Muscle layer of duodenum (tissue), 2 donors: Measurements from ENCODE around the gene KDM2B.

ENCODE experiments used
- H3K27ac ChIP-seq: one replicate; pipeline ENCODE4 v1.7.0; 2013; ENCODE audit warnings: mild to moderate bottlenecking, low read length
- H3K27me3 ChIP-seq: one replicate; pipeline ENCODE4 v1.7.0; 2013; ENCODE audit warnings: low read depth, mild to moderate bottlenecking, control low read depth, low read length
- H3K36me3 ChIP-seq, 2 donors: one replicate each; pipeline ENCODE4 v1.7.0; 2013; ENCODE audit warnings: low read length in 2 of 2, control low read depth in 1 of 2, mild to moderate bottlenecking in 1 of 2; ENCODE audit not compliant: insufficient read depth in 2 of 2, control insufficient read depth in 1 of 2
- H3K4me1 ChIP-seq, 2 donors: one replicate each; pipeline ENCODE4 v1.7.0; 2013; ENCODE audit warnings: low read length in 2 of 2, mild to moderate bottlenecking in 2 of 2, control low read depth in 1 of 2, moderate library complexity in 1 of 2; ENCODE audit not compliant: insufficient read depth in 2 of 2, control insufficient read depth in 1 of 2
- H3K4me3 ChIP-seq, 2 donors: one replicate each; pipeline ENCODE4 v1.7.0; 2013; ENCODE audit warnings: low read length in 2 of 2, low read depth in 1 of 2, mild to moderate bottlenecking in 1 of 2
- H3K9me3 ChIP-seq, 2 donors: one replicate each; pipeline ENCODE4 v1.7.0; 2013; ENCODE audit warnings: low read length in 2 of 2, control low read depth in 1 of 2, mild to moderate bottlenecking in 1 of 2; ENCODE audit not compliant: control insufficient read depth in 1 of 2
- donor health status: healthy.

KDM2B gene

GRCh38 chr12:121582583-121583333, 1.9 kb upstream of the KDM2B start:
- Histone ChIP-seq H3K27ac (peak overlapping the region; percentile 82), H3K36me3 (no peaks in the 10 kb centered on the region), H3K4me3 (no peak overlapping the region), H3K9me3 (no peaks in the 10 kb centered on the region), H3K4me1 (peaks cover 12 to 34% of the 10 kb centered on the region in 2 donors), H3K27me3 (no peaks in the 10 kb centered on the region)

DNA sequence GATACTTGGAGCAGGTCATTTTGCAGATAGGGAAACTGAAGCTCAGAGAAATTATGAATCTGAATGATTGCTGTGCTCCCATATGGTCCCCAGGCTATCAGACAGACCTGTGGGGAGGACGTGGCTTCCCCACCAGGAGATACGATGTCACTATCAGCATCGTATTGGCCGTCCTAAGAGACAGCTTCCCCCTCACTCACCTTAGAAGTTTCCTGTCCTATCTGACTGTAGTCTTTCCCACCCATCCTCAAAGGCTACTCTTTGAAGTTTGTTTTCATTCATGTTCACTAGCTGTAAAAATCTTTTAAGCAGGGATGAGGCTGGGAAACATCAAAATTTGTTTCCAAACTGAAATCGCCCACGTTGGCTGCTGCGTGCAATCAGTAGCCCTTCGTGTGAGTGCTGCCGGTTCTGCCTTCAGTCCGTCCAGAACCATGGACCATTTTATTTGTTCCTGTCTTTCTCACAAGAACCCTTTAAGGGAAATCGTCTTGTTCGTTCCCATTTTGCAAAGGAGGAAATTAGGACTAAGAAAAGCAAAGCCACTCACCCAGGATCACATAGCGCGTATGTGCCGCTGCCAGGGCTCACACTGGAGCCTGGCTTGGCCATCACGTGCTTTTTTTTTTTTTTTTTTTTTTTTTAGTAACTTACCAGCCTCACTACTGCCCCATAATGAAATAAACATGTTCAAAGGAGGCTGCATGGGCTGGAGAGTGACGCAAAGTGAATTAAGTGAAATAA, 1.0 kb upstream of the KDM2B start:
- Histone ChIP-seq H3K4me3 (peak overlapping the region; percentile 51 to 74), H3K9me3 (no peaks in the 10 kb centered on the region), H3K36me3 (no peaks in the 10 kb centered on the region), H3K4me1 (peaks cover 12 to 42% of the 10 kb centered on the region in 2 donors), H3K27me3 (no peaks in the 10 kb centered on the region), H3K27ac (peak overlapping the region; percentile 82)

GRCh38 chr12:121579981-121580868, 598 bp downstream of the KDM2B start:
- H3K27me3 ChIP-seq: no peaks in the 10 kb centered on the region
- H3K4me3 ChIP-seq: peak overlapping the region; percentile 51 to 74
- H3K9me3 ChIP-seq: no peaks in the 10 kb centered on the region
- H3K36me3 ChIP-seq: no peaks in the 10 kb centered on the region
- peaks cover 12 to 51% of the 10 kb centered on the region in 2 donors for H3K4me1 ChIP-seq
- peak overlapping the region; percentile 86 for H3K27ac ChIP-seq

DNA sequence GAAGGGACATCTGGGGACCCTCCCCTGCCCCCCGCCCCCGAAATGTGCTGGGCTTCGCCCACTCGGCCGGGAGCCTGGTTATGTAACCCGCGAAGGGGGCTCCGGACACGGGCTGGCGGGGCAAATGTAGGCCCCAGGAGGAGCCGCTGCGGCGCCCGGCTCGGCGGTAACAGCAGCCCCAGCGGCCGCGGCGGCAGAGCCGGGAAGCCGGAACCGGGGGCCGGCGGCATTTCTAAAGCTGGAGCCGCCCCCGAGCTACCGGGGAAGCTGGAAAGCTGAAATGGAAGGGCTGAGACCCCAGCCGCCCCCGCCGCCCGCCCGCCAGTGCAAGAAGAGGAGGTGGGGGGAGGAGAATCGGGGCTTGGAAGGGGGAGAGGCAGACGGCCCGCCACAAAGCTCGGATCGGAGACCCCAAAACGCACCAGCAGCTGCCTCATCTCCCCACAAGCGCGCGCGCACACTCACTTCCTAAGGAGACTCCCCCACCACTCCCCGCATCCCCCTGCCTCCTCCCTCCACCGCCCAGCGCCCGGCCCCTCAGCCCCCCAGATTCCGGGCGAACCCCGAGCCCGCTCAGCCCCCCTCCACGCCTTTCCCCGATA, 1.5 kb downstream of the KDM2B start:
- Histone ChIP-seq H3K4me3 (peak overlapping the region; percentile 56 to 74), H3K27ac (peak overlapping the region; percentile 86), H3K36me3 (no peaks in the 10 kb centered on the region), H3K9me3 (no peaks in the 10 kb centered on the region), H3K4me1 (peaks cover 12 to 51% of the 10 kb centered on the region in 2 donors), H3K27me3 (no peaks in the 10 kb centered on the region)

GRCh38 chr12:121578230-121579189, 2.3 kb downstream of the KDM2B start:
- H3K36me3 ChIP-seq: no peaks in the 10 kb centered on the region
- H3K4me1 ChIP-seq: peaks cover 12 to 51% of the 10 kb centered on the region in 2 donors
- H3K27ac ChIP-seq: no peak overlapping the region

DNA sequence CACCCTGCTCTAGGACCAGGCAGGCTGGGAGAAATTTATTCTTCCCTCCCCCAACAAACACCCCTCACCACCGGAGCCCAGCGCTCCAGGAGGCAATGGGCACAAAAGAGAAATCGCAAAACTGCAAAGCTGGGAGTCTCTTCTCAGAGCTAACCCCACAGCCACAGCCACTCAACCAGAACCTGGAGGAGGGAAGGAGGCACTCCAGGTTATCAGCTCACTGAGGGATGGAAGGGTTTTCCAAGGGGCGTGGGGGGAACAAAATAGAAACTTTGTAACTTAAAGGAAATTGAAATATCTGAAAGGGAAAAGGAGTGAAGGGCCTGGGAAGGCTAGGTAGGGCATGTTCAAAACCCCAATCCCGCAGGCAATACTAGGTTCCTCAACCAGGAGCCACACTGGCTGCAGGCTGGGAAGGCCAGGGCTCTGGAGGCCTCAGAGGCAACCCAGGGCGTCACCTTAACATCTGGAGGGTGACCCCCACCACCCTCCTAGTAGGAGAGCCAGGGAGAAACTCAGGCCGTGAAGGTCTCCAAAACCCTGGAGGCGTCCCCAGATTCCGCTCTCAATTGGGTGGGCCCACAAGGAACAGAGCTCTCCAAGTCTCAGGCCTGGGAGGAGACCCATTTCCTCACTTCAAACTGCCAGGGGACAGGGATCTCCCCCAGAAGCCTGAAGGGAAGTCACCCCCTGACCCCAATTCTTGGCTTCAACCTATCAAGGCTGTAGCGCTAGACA, 3.2 kb downstream of the KDM2B start:
- Histone ChIP-seq H3K36me3 (no peaks in the 10 kb centered on the region), H3K27ac (peak overlapping the region; percentile 49), H3K4me3 (peak overlapping the region in 1 of 2 donors; percentile 74), H3K27me3 (no peaks in the 10 kb centered on the region), H3K4me1 (peaks cover 12 to 49% of the 10 kb centered on the region in 2 donors), H3K9me3 (no peaks in the 10 kb centered on the region)

More at GRCh38 chr12:121578230-121579189, 2.3 kb downstream of the KDM2B start:
- peak overlapping the region; percentile 56 to 74 for H3K4me3 ChIP-seq
- no peaks in the 10 kb centered on the region for H3K9me3 ChIP-seq
- no peaks in the 10 kb centered on the region for H3K27me3 ChIP-seq

GRCh38 chr12:121576851-121577391, 3.9 kb downstream of the KDM2B start:
- Histone ChIP-seq H3K27me3 (no peaks in the 10 kb centered on the region), H3K4me3 (no peak overlapping the region), H3K4me1 (peaks cover 8 to 43% of the 10 kb centered on the region in 2 donors), H3K36me3 (no peaks in the 10 kb centered on the region), H3K9me3 (no peaks in the 10 kb centered on the region), H3K27ac (peak overlapping the region; percentile 49)

GRCh38 chr12:121575952-121576625, 4.7 kb downstream of the KDM2B start:
- H3K27me3 ChIP-seq: no peaks in the 10 kb centered on the region
- H3K27ac ChIP-seq: no peak overlapping the region
- no peaks in the 10 kb centered on the region for H3K36me3 ChIP-seq
- no peaks in the 10 kb centered on the region for H3K9me3 ChIP-seq
- no peak overlapping the region for H3K4me3 ChIP-seq
- peaks cover 0 to 35% of the 10 kb centered on the region in 2 donors for H3K4me1 ChIP-seq

- peaks cover 0 to 35% of the 10 kb centered on the region in 2 donors for H3K4me1 ChIP-seq
- no peaks in the 10 kb centered on the region for H3K27me3 ChIP-seq
- H3K9me3 ChIP-seq: no peaks in the 10 kb centered on the region
- H3K4me3 ChIP-seq: no peak overlapping the region
- no peaks in the 10 kb centered on the region for H3K36me3 ChIP-seq
- H3K27ac ChIP-seq: no peak overlapping the region
These were observed 5.8 kb downstream of the KDM2B start for GRCh38 chr12:121575051-121575450.
